Measurements from ENCODE around the gene WDCP. TPM values are rescaled to one million over a fixed set of nuclear protein-coding genes. Genes with fewer than 3 reads are reported as not detected.

Gene WDCP
- total and polyA plus RNA-seq, 2 donors (not counting 1 experiment from before 2014, with no cell fraction given) = 3.9 to 21.6 TPM

DNA sequence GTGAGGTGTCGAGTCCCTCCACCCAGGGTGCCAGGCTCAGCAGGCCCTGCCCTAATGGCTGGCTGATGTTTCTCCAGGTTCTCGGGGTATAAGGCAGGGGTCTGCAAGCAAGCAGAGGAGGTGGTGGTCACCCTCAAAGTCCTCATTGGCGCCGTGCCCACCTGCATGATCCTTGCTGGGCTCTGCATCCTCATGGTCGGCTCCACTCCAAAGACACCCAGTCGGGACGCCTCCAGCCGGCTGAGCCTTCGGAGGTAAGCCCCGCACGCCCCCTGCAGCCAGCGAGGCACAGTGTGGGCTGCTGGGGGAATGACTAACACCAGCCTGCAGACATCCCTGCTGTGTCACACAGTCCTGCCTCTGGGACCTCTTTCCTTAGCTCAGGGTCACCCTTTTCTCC lies 23.2 kb downstream of the WDCP start:
- ChIA-PET CTCF (no interaction called here), POLR2A (no interaction called here)
- no peaks in the 10 kb centered on the region for H3K79me2 ChIP-seq (ENCODE audit: control insufficient read depth, insufficient read depth, low read length)
- H2AFZ ChIP-seq (ENCODE audit: insufficient read depth, low read depth, low read length, poor library complexity, severe bottlenecking) = no peak overlapping the region
- peaks cover 4 to 20% of the 10 kb centered on the region in 2 experiments for H3K36me3 ChIP-seq (replicated peaks in 1 of 2; ENCODE audit: control extremely low read depth in 1 of 2, control insufficient read depth in 1 of 2, extremely low read depth in 1 of 2, insufficient read depth in 2 of 2, low read length in 1 of 2)
- no peaks in the 10 kb centered on the region for H3K4me1 ChIP-seq (ENCODE audit: control insufficient read depth in 2 of 2, insufficient read depth in 2 of 2, low read length in 2 of 2)
- H3K9ac ChIP-seq (ENCODE audit: low read length) = no peak overlapping the region
- no peak for ATAC-seq (ENCODE audit: low read depth)
- no peaks in the 10 kb centered on the region for H3K9me3 ChIP-seq (ENCODE audit: control extremely low read depth in 1 of 3, control insufficient read depth in 2 of 3, insufficient read depth in 1 of 3, low read length in 2 of 3)
- H3K9me3 Mint-ChIP-seq (ENCODE audit: insufficient read depth) = no peaks in the 10 kb centered on the region
- DNase-seq = no peak
- H3K4me2 ChIP-seq (replicated peaks; ENCODE audit: low read depth, low read length, poor library complexity, severe bottlenecking) = no peak overlapping the region
- 97% methylated on average over 12 of the region's 12 CpGs for WGBS (ENCODE audit: insufficient coverage)
- H3K27ac ChIP-seq (ENCODE audit: low read length in 2 of 2) = no peak overlapping the region
- no peaks in the 10 kb centered on the region for H3K27me3 Mint-ChIP-seq
- H3K27ac Mint-ChIP-seq = no peak overlapping the region
- intact Hi-C loops (cut with micrococcal nuclease) = no loop called here
- no peak overlapping the region for H3K4me3 ChIP-seq (ENCODE audit: control extremely low read depth in 1 of 5, extremely low read depth in 1 of 5, insufficient read depth in 1 of 5, low read depth in 2 of 5, low read length in 4 of 5)
- H4K20me1 ChIP-seq (ENCODE audit: control insufficient read depth, insufficient read depth, low read length, poor library complexity, severe bottlenecking) = no peaks in the 10 kb centered on the region
- TF ChIP-seq, protein P1, sequence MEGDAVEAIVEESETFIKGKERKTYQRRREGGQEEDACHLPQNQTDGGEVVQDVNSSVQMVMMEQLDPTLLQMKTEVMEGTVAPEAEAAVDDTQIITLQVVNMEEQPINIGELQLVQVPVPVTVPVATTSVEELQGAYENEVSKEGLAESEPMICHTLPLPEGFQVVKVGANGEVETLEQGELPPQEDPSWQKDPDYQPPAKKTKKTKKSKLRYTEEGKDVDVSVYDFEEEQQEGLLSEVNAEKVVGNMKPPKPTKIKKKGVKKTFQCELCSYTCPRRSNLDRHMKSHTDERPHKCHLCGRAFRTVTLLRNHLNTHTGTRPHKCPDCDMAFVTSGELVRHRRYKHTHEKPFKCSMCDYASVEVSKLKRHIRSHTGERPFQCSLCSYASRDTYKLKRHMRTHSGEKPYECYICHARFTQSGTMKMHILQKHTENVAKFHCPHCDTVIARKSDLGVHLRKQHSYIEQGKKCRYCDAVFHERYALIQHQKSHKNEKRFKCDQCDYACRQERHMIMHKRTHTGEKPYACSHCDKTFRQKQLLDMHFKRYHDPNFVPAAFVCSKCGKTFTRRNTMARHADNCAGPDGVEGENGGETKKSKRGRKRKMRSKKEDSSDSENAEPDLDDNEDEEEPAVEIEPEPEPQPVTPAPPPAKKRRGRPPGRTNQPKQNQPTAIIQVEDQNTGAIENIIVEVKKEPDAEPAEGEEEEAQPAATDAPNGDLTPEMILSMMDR (IDR thresholded peaks at IDR 0.05) = no peak
- no peak for TF ChIP-seq EZH2 (IDR thresholded peaks at IDR 0.05; ENCODE audit: borderline replicate concordance, insufficient read depth, low read depth, low read length, poor library complexity, severe bottlenecking)
- H3K4me3 Mint-ChIP-seq = no peak overlapping the region
- no peaks in the 10 kb centered on the region for H3K27me3 ChIP-seq (replicated peaks in 1 of 4; ENCODE audit: control extremely low read depth in 1 of 4, control insufficient read depth in 3 of 4, insufficient read depth in 4 of 4, low read length in 3 of 4)
- H3K4me1 Mint-ChIP-seq = no peaks in the 10 kb centered on the region

DNA sequence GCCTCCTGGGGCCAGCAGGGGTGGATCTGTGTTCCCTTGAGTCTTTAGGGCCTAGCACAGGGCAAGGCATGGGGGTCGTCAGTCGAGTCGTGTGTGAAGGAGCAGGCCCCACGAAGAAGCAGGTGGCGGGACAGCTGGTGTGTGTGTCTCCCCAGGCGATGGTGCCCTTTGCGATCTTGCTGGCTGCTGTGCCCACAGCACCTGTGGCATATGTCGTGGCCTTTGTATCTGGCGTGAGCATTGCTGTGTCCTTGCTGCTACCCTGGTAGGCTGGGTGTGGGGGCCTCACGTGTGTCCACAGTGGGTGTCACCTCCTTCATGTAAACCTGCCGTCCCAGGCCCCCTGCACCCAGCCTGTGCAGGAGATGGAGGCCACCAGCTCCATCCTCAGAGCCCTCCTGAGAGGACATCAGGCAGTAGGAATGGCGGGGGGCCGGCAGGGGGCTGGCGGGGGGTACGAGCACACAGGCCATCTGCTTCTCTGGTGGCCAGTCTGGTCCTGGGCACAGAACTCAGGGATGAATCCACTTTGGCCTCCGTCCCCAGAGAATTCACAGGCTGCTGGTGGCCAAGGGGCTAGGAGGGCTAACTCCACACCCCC lies 24.1 kb downstream of the WDCP start:
- H4K20me1 ChIP-seq (ENCODE audit: control insufficient read depth, insufficient read depth, low read length, poor library complexity, severe bottlenecking) = no peaks in the 10 kb centered on the region
- 85% methylated on average over 15 of the region's 16 CpGs for WGBS (ENCODE audit: insufficient coverage)
- H3K9me3 Mint-ChIP-seq (ENCODE audit: insufficient read depth) = no peaks in the 10 kb centered on the region
- H3K9ac ChIP-seq (ENCODE audit: low read length) = no peak overlapping the region
- H2AFZ ChIP-seq (ENCODE audit: insufficient read depth, low read depth, low read length, poor library complexity, severe bottlenecking) = no peak overlapping the region
- no peak for TF ChIP-seq EZH2 (IDR thresholded peaks at IDR 0.05; ENCODE audit: borderline replicate concordance, insufficient read depth, low read depth, low read length, poor library complexity, severe bottlenecking)
- TF ChIP-seq, protein P1 (IDR thresholded peaks at IDR 0.05) = no peak
- POLR2A ChIA-PET = no interaction called here
- H3K79me2 ChIP-seq (ENCODE audit: control insufficient read depth, insufficient read depth, low read length) = no peaks in the 10 kb centered on the region
- ATAC-seq (ENCODE audit: low read depth) (no peak), DNase-seq (no peak)
- no peak overlapping the region for H3K4me2 ChIP-seq (replicated peaks; ENCODE audit: low read depth, low read length, poor library complexity, severe bottlenecking)
- H3K27me3 ChIP-seq (replicated peaks in 1 of 4; ENCODE audit: control extremely low read depth in 1 of 4, control insufficient read depth in 3 of 4, insufficient read depth in 4 of 4, low read length in 3 of 4) = no peaks in the 10 kb centered on the region
- H3K27ac ChIP-seq (ENCODE audit: low read length in 2 of 2) = no peak overlapping the region
- H3K27me3 Mint-ChIP-seq = no peaks in the 10 kb centered on the region
- no peaks in the 10 kb centered on the region for H3K4me1 ChIP-seq (ENCODE audit: control insufficient read depth in 2 of 2, insufficient read depth in 2 of 2, low read length in 2 of 2)
- H3K36me3 ChIP-seq (replicated peaks in 1 of 2; ENCODE audit: control extremely low read depth in 1 of 2, control insufficient read depth in 1 of 2, extremely low read depth in 1 of 2, insufficient read depth in 2 of 2, low read length in 1 of 2) = peaks cover 2 to 16% of the 10 kb centered on the region in 2 experiments
- no peaks in the 10 kb centered on the region for H3K9me3 ChIP-seq (ENCODE audit: control extremely low read depth in 1 of 3, control insufficient read depth in 2 of 3, insufficient read depth in 1 of 3, low read length in 2 of 3)
- no peaks in the 10 kb centered on the region for H3K4me1 Mint-ChIP-seq
- no peak overlapping the region for H3K27ac Mint-ChIP-seq
- intact Hi-C loops (cut with micrococcal nuclease) = no loop called here
- no peak overlapping the region for H3K4me3 ChIP-seq (ENCODE audit: control extremely low read depth in 1 of 5, extremely low read depth in 1 of 5, insufficient read depth in 1 of 5, low read depth in 2 of 5, low read length in 4 of 5)
- no peak overlapping the region for H3K4me3 Mint-ChIP-seq
- CTCF ChIA-PET = no interaction called here
